GM23248 (cell line): Measurements from ENCODE around the gene NPC1.

Experiments used
- EZH2 ChIP-seq: fragments of 200-600 bp; sonication (generic); IDR thresholded peaks from 2 replicates; pipeline ENCODE4 v1.6.1; 2018; ENCODE audit warnings: antibody characterized with exemption, mild to moderate bottlenecking; ENCODE audit not compliant: insufficient read depth, poor library complexity, severe bottlenecking
- EZH2phosphoT487 ChIP-seq: fragments of 200-600 bp; sonication (generic); IDR thresholded peaks from 2 replicates; pipeline ENCODE4 v1.6.1; 2018; ENCODE audit warnings: antibody characterized with exemption, moderate library complexity, mild to moderate bottlenecking, low read depth; ENCODE audit not compliant: insufficient read depth

- TF ChIP-seq EZH2phosphoT487 (no peak), EZH2 (no peak)
These were observed 45.0 kb upstream of the NPC1 start for GRCh38 chr18:23631312-23631711.
